PFSK-1 (cell line): ENCODE results near the gene KIRREL2.

ENCODE experiments used
- FOXP2 ChIP-seq: optimal IDR thresholded peaks from 2 replicates; pipeline ENCODE3; 2011; ENCODE audit warnings: borderline replicate concordance, control low read depth, inconsistent platforms; ENCODE audit not compliant: insufficient read depth; ENCODE audit errors: extremely low read length, extremely low read depth
- POLR2AphosphoS5 ChIP-seq: IDR thresholded peaks from 2 replicates; pipeline ENCODE4 v1.6.1; 2012; ENCODE audit warnings: low read depth, mild to moderate bottlenecking, control low read depth, low read length, moderate library complexity
- SIN3A ChIP-seq: IDR thresholded peaks from 2 replicates; pipeline ENCODE4 v1.6.1; 2012; ENCODE audit warnings: mild to moderate bottlenecking, low read length, moderate library complexity, borderline replicate concordance; ENCODE audit not compliant: insufficient read depth
- TAF1 ChIP-seq: IDR thresholded peaks from 2 replicates; pipeline ENCODE4 v1.6.1; 2012; ENCODE audit warnings: low read length, control low read depth, borderline replicate concordance; ENCODE audit not compliant: insufficient read depth
- TF ChIP-seq, protein P1 (sequence below), 2 experiments: IDR thresholded peaks; 2 replicates each; pipeline versions ENCODE4 v1.6.1 to v1.8.0; 2011 to 2012; ENCODE audit warnings: low read depth in 2 of 2, low read length in 2 of 2, control low read depth in 1 of 2, inconsistent platforms in 1 of 2, mild to moderate bottlenecking in 1 of 2, moderate library complexity in 1 of 2; ENCODE audit not compliant: insufficient read depth in 1 of 2

KIRREL2 gene

DNA sequence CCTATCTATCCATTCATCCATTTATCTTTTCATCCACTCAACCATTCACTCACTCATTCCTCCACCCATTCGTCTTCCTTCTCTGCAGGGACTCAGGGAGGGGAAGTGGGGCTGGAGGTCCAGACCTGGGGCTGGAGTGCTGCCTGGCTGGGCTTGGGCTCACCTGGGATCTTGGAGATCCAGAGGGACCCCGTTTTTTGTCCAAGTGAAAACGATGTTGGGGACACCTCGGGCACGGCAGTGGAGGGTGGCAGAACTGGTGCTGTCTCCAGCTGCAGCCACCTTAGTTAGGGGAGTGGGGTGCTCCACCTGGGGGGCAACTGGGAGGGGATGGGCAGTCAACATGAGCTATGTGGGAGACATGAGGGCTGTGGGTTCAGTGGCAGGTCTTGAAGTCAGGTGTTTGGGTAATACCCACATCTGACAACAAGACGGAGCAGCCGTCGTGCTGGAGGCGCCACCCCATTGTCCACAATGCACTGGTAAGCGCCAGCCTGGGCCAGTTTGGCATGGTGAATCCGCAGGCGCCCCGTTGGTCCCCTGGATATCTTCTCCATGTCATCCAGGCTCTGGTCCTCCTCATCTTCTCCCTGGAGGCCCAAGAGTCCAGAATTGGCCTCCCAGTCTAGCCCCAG lies 14.6 kb upstream of the KIRREL2 start:
- no peak for TF ChIP-seq POLR2AphosphoS5
- TF ChIP-seq SIN3A: no peak
- no peak for TF ChIP-seq TAF1
- TF ChIP-seq, protein P1, sequence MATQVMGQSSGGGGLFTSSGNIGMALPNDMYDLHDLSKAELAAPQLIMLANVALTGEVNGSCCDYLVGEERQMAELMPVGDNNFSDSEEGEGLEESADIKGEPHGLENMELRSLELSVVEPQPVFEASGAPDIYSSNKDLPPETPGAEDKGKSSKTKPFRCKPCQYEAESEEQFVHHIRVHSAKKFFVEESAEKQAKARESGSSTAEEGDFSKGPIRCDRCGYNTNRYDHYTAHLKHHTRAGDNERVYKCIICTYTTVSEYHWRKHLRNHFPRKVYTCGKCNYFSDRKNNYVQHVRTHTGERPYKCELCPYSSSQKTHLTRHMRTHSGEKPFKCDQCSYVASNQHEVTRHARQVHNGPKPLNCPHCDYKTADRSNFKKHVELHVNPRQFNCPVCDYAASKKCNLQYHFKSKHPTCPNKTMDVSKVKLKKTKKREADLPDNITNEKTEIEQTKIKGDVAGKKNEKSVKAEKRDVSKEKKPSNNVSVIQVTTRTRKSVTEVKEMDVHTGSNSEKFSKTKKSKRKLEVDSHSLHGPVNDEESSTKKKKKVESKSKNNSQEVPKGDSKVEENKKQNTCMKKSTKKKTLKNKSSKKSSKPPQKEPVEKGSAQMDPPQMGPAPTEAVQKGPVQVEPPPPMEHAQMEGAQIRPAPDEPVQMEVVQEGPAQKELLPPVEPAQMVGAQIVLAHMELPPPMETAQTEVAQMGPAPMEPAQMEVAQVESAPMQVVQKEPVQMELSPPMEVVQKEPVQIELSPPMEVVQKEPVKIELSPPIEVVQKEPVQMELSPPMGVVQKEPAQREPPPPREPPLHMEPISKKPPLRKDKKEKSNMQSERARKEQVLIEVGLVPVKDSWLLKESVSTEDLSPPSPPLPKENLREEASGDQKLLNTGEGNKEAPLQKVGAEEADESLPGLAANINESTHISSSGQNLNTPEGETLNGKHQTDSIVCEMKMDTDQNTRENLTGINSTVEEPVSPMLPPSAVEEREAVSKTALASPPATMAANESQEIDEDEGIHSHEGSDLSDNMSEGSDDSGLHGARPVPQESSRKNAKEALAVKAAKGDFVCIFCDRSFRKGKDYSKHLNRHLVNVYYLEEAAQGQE (IDR thresholded peaks at IDR 0.05; ENCODE audit: insufficient read depth in 1 of 2, low read depth in 2 of 2, low read length in 2 of 2): no peak
- TF ChIP-seq FOXP2: no peak

DNA sequence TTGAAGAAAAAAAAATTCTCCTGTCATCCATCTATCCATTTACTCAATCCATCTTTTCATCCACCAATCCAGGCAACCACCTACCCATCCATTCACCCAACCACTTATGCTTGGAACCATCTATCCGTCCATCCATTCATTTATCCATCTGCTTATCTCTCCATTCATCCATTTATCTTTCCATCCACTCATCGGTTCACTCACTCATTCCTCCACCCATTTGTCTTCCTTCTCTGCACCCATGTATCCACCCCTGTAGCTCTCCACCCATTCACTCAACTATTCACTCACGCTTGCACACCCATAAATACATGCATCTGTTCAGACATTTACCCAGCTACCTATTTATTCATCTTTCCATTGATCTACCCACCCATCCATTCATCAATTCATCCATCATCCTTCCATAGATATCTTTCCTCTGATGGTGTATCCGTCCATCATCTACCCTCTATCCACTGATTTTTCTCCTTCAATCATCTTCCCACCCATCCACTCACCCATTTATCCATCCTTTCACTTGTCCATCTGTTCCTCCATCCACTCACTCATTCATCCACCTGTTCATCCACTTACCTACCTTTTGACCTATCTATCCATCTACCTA lies 13.9 kb upstream of the KIRREL2 start:
- TF ChIP-seq SIN3A (no peak), POLR2AphosphoS5 (no peak), TAF1 (no peak), FOXP2 (no peak)
- TF ChIP-seq, protein P1 (IDR thresholded peaks at IDR 0.05; ENCODE audit: insufficient read depth in 1 of 2, low read depth in 2 of 2, low read length in 2 of 2): no peak

DNA sequence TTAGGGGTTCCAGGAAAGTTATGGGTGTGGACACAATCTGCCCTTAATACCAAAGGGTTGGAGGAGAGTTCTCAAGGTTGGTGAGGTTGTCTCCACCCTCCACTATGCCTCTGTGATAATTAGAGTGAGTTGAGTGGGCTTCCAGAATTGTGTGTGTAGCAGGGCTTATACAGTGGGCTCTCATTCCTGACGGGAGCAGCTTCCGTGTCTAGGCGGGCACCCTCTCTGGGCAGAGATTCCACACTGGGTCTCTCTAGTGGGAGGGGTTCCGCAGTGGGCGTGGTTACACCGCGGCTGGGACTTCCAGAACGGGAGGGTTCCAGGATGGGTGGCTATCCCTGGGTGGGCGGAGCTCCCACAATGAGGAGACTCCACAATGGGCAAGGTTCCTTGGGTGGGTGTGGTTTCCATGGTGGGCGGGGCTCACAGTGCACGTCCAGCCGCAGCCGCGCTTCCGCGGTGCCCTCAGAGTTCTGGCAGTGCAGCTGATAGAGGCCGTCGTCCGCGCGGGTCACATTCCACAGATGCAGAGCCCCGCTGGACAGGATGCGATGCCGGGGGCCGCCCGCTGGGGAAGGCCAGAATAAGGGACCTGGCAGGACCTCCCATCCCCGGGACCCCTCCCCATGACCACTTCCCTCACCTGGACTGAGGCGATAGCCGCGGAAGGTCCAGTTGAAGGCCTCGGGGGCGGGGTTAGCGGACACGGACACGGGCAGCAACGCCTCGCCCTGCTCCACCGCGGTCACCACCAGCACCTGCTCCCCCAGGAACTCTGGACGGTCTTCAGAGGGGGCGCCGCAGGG lies 12.8 kb upstream of the KIRREL2 start:
- TF ChIP-seq, protein P1 (IDR thresholded peaks at IDR 0.05; ENCODE audit: insufficient read depth in 1 of 2, low read depth in 2 of 2, low read length in 2 of 2): no peak
- TF ChIP-seq SIN3A (no peak), POLR2AphosphoS5 (no peak), FOXP2 (no peak), TAF1 (no peak)

DNA sequence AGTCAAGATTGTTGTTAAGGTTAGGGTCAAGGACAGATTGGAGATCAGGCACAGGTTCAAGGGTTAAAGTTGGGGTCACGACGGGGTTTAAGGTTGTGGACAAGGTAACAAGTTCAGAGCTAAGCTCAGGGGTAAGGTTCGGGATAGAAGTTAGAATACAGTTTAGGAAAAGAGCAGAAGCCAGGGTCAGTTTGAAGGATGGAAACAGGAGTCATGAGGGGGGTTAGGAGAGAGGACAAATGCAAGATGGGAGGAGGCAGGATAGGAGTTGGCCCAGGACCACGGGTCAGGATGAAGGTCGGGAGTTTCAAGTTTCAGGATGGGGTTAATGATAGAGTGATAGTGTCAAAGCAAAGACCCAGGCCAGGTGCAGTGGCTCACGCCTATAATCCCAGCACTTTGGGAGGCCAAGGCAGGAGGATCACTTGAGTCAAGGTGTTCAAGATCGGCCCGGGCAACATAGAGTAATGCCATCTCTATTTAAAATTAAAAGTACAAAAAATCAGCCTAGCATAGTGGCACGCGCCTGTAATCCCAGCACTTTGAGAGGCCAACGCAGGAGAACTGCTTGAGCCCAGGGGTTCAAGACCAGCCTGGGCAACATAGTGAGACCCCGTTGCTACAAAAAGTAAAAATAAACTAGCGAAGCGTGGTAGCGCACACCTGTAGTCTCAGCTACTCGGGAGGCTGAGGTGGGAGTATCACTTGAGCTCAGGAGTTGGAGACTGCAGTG lies 12.1 kb upstream of the KIRREL2 start:
- TF ChIP-seq SIN3A (no peak), FOXP2 (no peak), TAF1 (no peak), POLR2AphosphoS5 (no peak)
- TF ChIP-seq, protein P1 (IDR thresholded peaks at IDR 0.05; ENCODE audit: insufficient read depth in 1 of 2, low read depth in 2 of 2, low read length in 2 of 2): no peak
